Nephron progenitor cell (in vitro differentiated cells): ENCODE results near the gene CNNM2.
A peak's percentile ranks its signal among the peaks of the same experiment; 100 is the strongest.

ENCODE experiments used
- DNase-seq: peaks from one replicate; pipeline ENCODE4 v3.0.0; 2021
- H3K27ac Mint-ChIP-seq: 2 replicates; pipeline ENCODE4 v1.8.0; 2021; ENCODE audit warnings: mild to moderate bottlenecking, moderate library complexity, mixed read lengths
- H3K27me3 Mint-ChIP-seq: 2 replicates; pipeline ENCODE4 v1.8.0; 2021; ENCODE audit warnings: mild to moderate bottlenecking, low read depth, mixed read lengths; ENCODE audit not compliant: poor library complexity
- H3K36me3 Mint-ChIP-seq: 2 replicates; pipeline ENCODE4 v1.8.0; 2021; ENCODE audit warnings: low read depth, mixed read lengths
- H3K4me1 Mint-ChIP-seq: 2 replicates; pipeline ENCODE4 v1.8.0; 2021; ENCODE audit warnings: mixed read lengths
- H3K4me3 Mint-ChIP-seq: 2 replicates; pipeline ENCODE4 v1.8.0; 2021; ENCODE audit warnings: mild to moderate bottlenecking, moderate library complexity, mixed read lengths
- H3K9me3 Mint-ChIP-seq: 2 replicates; pipeline ENCODE4 v1.8.0; 2021; ENCODE audit warnings: mild to moderate bottlenecking, moderate library complexity, mixed read lengths
- CTCF ChIP-seq: fragments of 200-600 bp; sonication (generic); IDR thresholded peaks from 2 replicates; pipeline ENCODE4 v1.5.0; 2021; ENCODE audit warnings: antibody characterized with exemption

The CNNM2 gene

GRCh38 chr10:103067484-103067883, 149.4 kb downstream of the CNNM2 start:
- Mint-ChIP-seq H3K9me3 (no peaks in the 10 kb centered on the region), H3K27ac (no peak overlapping the region), H3K4me3 (no peak overlapping the region), H3K27me3 (peaks cover 8% of the 10 kb centered on the region), H3K36me3 (no peaks in the 10 kb centered on the region), H3K4me1 (peaks cover 5% of the 10 kb centered on the region)
- no peak for DNase-seq
- no peak for TF ChIP-seq CTCF

GRCh38 chr10:103067956-103068355, 149.9 kb downstream of the CNNM2 start:
- no peak overlapping the region for H3K4me3 Mint-ChIP-seq
- no peak for DNase-seq
- no peak overlapping the region for H3K27ac Mint-ChIP-seq
- H3K27me3 Mint-ChIP-seq: peaks cover 8% of the 10 kb centered on the region
- no peaks in the 10 kb centered on the region for H3K36me3 Mint-ChIP-seq
- peaks cover 5% of the 10 kb centered on the region for H3K4me1 Mint-ChIP-seq
- TF ChIP-seq CTCF: no peak
- no peaks in the 10 kb centered on the region for H3K9me3 Mint-ChIP-seq

- peaks cover 5% of the 10 kb centered on the region for H3K4me1 Mint-ChIP-seq
- no peak overlapping the region for H3K4me3 Mint-ChIP-seq
- no peaks in the 10 kb centered on the region for H3K9me3 Mint-ChIP-seq
- H3K27me3 Mint-ChIP-seq: peaks cover 13% of the 10 kb centered on the region
- DNase-seq: peak; percentile 69
- peak; percentile 78 for TF ChIP-seq CTCF
- H3K27ac Mint-ChIP-seq: no peak overlapping the region
- no peaks in the 10 kb centered on the region for H3K36me3 Mint-ChIP-seq
These were observed 151.6 kb downstream of the CNNM2 start for GRCh38 chr10:103069453-103070331.

GRCh38 chr10:103072276-103072675, 154.2 kb downstream of the CNNM2 start:
- H3K4me3 Mint-ChIP-seq: no peak overlapping the region
- no peaks in the 10 kb centered on the region for H3K9me3 Mint-ChIP-seq
- no peak overlapping the region for H3K27ac Mint-ChIP-seq
- peaks cover 12% of the 10 kb centered on the region for H3K36me3 Mint-ChIP-seq
- H3K4me1 Mint-ChIP-seq: peaks cover 5% of the 10 kb centered on the region
- no peak for TF ChIP-seq CTCF
- peaks cover 13% of the 10 kb centered on the region for H3K27me3 Mint-ChIP-seq
- no peak for DNase-seq

GRCh38 chr10:103072891-103073290, 154.8 kb downstream of the CNNM2 start:
- no peak for TF ChIP-seq CTCF
- Mint-ChIP-seq H3K27me3 (peaks cover 11% of the 10 kb centered on the region), H3K4me1 (no peaks in the 10 kb centered on the region), H3K4me3 (no peak overlapping the region), H3K9me3 (no peaks in the 10 kb centered on the region), H3K27ac (peak overlapping the region; percentile 23), H3K36me3 (peaks cover 18% of the 10 kb centered on the region)
- no peak for DNase-seq

GRCh38 chr10:103077020-103077419, 158.9 kb downstream of the CNNM2 start:
- peaks cover 5% of the 10 kb centered on the region for H3K27me3 Mint-ChIP-seq
- H3K9me3 Mint-ChIP-seq: no peaks in the 10 kb centered on the region
- TF ChIP-seq CTCF: no peak
- H3K4me3 Mint-ChIP-seq: no peak overlapping the region
- H3K36me3 Mint-ChIP-seq: peaks cover 19% of the 10 kb centered on the region
- no peaks in the 10 kb centered on the region for H3K4me1 Mint-ChIP-seq
- DNase-seq: no peak
- H3K27ac Mint-ChIP-seq: no peak overlapping the region
